BE2C (cell line): Measurements from ENCODE around the gene DRAXIN.
A peak's percentile ranks its signal among the peaks of the same experiment; 100 is the strongest.

ENCODE experiments used
- DNase-seq: peaks from one replicate; pipeline ENCODE4 v3.0.0-alpha.2; 2020
- H3K27me3 ChIP-seq: fragments of 250-450 bp; sonication (Bioruptor Pico); 2 replicates; pipeline ENCODE4 v1.5.1; 2020; ENCODE audit warnings: mild to moderate bottlenecking
- H3K36me3 ChIP-seq: fragments of 250-450 bp; sonication (Bioruptor Pico); 2 replicates; pipeline ENCODE4 v1.5.1; 2020; ENCODE audit warnings: mild to moderate bottlenecking
- H3K4me1 ChIP-seq: fragments of 250-450 bp; sonication (Bioruptor Pico); 2 replicates; pipeline ENCODE4 v1.5.1; 2020
- H3K4me3 ChIP-seq: 2 replicates; pipeline ENCODE4 v1.5.1; 2011; ENCODE audit warnings: low read depth, low read length
- H3K9me3 ChIP-seq: fragments of 250-450 bp; sonication (Bioruptor Pico); 2 replicates; pipeline ENCODE4 v1.5.1; 2020
- TF ChIP-seq, protein P1 (sequence below): IDR thresholded peaks from 2 replicates; pipeline ENCODE4 v1.5.1; 2012; ENCODE audit warnings: mild to moderate bottlenecking, low read depth, low read length

The DRAXIN gene

DNA sequence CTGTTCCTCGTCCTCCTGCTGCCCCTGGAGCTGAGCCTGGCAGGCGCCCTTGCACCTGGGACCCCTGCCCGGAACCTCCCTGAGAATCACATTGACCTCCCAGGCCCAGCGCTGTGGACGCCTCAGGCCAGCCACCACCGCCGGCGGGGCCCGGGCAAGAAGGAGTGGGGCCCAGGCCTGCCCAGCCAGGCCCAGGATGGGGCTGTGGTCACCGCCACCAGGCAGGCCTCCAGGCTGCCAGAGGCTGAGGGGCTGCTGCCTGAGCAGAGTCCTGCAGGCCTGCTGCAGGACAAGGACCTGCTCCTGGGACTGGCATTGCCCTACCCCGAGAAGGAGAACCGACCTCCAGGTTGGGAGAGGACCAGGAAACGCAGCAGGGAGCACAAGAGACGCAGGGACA, 14.8 kb downstream of the DRAXIN start:
- Histone ChIP-seq H3K9me3 (no peaks in the 10 kb centered on the region), H3K27me3 (no peaks in the 10 kb centered on the region), H3K36me3 (no peaks in the 10 kb centered on the region), H3K4me1 (peaks cover 10% of the 10 kb centered on the region), H3K4me3 (no peak overlapping the region)
- DNase-seq = no peak
- TF ChIP-seq, protein P1, sequence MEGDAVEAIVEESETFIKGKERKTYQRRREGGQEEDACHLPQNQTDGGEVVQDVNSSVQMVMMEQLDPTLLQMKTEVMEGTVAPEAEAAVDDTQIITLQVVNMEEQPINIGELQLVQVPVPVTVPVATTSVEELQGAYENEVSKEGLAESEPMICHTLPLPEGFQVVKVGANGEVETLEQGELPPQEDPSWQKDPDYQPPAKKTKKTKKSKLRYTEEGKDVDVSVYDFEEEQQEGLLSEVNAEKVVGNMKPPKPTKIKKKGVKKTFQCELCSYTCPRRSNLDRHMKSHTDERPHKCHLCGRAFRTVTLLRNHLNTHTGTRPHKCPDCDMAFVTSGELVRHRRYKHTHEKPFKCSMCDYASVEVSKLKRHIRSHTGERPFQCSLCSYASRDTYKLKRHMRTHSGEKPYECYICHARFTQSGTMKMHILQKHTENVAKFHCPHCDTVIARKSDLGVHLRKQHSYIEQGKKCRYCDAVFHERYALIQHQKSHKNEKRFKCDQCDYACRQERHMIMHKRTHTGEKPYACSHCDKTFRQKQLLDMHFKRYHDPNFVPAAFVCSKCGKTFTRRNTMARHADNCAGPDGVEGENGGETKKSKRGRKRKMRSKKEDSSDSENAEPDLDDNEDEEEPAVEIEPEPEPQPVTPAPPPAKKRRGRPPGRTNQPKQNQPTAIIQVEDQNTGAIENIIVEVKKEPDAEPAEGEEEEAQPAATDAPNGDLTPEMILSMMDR = no peak

DNA sequence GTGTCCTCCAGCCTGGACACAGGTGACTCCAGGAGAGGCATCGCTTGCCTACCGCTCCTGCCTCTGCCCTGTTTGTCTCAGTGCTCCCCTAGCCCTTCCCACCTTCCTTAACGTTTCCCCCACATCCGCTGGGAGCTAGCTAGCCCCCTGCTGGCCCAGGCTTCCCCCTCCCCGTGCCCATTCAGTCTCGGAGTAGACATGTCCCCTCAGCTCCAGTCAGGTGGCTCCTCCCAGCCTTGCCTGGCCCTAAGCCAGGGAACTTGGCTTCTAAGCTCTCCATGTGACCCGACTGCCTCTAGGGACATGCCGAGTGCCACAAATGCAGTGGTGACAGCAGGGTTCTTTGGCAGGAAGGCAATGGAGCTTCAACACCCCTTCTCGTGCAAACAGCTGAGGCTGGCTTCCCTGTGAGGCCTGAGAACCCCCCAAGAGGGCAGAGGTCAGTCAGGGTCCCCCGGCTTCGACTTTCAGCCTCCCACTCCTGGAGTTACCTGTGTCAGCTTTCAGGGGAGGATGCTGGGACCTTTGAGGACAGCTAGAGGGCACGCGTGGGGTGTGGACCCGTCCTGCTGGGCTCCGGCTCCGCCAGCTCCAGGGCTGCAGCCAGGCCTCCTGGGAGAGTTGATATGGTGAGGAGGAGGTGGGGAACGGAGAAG, 16.2 kb downstream of the DRAXIN start:
- Histone ChIP-seq H3K36me3 (no peaks in the 10 kb centered on the region), H3K4me3 (no peak overlapping the region), H3K9me3 (no peaks in the 10 kb centered on the region), H3K27me3 (no peaks in the 10 kb centered on the region), H3K4me1 (peaks cover 10% of the 10 kb centered on the region)
- peak; percentile 85 for DNase-seq
- TF ChIP-seq, protein P1 = no peak

DNA sequence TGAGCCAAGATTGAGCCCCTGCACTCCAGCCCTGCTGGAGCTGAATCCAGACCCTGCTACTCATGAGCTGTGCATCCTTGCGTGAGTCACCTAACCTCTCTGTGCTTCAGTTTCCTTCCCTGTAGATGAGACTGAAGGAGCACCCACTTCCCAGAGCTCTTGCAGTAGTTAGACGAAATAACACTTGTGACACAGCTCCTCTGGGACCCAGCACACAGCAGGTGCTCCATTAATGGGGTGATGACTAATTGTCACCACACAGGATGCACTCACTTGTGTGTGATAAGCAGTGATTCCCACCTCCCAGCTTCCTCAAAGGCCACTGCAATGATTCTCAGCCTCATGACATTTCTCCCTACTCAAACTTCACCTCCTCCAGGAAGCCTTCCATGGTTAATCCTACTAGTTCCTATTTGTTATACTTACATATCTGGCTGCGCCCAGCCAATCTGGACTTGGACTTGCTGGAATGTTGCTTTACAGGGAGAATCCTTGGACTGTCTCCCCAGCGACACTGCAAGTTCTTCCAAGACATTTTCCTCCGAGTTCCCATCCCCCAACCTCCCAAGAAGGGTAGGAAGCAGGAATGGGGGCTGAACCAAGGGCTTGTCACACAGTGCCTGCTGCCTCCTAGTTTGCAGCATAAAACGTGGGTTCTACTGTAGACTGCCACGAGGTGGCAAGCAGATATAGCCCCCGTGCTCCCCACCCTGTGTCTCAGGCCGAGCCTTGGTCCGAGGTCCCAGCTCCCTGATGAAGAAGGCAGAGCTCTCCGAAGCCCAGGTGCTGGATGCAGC, 17.2 kb downstream of the DRAXIN start:
- Histone ChIP-seq H3K27me3 (no peaks in the 10 kb centered on the region), H3K9me3 (no peaks in the 10 kb centered on the region), H3K4me1 (peaks cover 10% of the 10 kb centered on the region), H3K36me3 (no peaks in the 10 kb centered on the region), H3K4me3 (no peak overlapping the region)
- DNase-seq = no peak
- TF ChIP-seq, protein P1 = no peak

DNA sequence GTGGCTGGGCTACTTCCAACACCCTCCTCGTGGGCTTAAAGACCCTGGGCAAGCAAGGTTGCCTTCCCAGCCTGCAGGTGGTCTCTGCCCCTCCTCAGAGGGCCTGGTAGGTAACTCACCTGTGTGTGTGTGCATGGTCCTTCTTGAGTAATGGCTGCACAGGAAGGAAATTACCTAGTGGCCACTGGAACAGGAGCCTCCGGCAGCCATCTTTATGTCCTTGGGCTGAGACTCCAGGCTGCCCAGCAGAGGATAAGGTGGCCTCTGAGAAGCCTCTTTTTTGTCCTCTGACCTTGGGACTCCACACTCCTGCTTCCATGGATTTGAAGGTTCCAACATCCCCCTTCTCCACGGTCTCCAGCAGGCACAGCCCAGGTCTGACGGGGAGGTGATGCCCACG, 20.0 kb downstream of the DRAXIN start:
- peaks cover 10% of the 10 kb centered on the region for H3K4me1 ChIP-seq
- no peaks in the 10 kb centered on the region for H3K9me3 ChIP-seq
- H3K36me3 ChIP-seq = no peaks in the 10 kb centered on the region
- no peak for DNase-seq
- H3K4me3 ChIP-seq = no peak overlapping the region
- TF ChIP-seq, protein P1 = no peak
- no peaks in the 10 kb centered on the region for H3K27me3 ChIP-seq

DNA sequence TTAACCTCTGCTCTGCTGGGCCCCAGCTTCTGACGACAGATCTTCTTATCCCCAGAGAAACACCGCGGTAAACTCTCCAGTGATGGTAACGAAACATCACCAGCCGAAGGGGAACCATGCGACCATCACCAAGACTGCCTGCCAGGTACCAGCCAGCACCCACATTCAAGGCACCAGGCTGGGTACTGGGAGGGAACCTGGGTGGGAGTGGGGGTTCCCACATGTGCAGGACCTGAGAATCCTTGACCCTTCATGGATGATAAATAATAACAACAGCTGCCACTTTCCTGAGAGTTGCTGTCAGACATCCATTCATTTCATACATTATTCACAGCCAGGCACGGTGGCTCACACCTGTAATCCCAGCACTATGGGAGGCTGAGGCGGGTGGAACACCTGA, 20.8 kb downstream of the DRAXIN start:
- H3K27me3 ChIP-seq = no peaks in the 10 kb centered on the region
- peaks cover 7% of the 10 kb centered on the region; the same call in 1 of the 2 replicates for H3K4me1 ChIP-seq
- H3K36me3 ChIP-seq = no peaks in the 10 kb centered on the region
- no peak overlapping the region for H3K4me3 ChIP-seq
- H3K9me3 ChIP-seq = no peaks in the 10 kb centered on the region
- no peak for DNase-seq
- TF ChIP-seq, protein P1 = no peak

DNA sequence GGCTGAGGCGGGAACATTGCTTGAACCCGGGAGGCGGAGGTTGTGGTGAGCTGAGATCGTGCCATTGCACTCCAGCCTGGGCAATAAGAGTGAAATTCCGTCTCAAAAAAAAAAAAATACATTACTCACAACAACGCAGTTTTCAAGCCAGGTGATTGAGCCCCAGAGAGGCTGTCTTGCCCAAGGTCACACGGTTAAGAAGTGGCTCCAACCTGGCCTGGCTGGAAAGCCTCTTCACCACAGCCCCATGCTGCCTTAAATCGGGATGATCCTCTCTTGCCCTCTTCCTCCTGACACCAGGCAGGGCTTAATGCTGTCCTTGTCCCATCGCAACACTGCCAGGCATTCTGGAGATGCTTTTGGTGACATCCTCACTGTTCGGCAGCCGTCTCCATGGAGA, 21.6 kb downstream of the DRAXIN start:
- TF ChIP-seq, protein P1 = no peak

More for the DNA sequence above, 21.6 kb downstream of the DRAXIN start:
- H3K4me1 ChIP-seq = no peaks in the 10 kb centered on the region
- DNase-seq = no peak
- H3K4me3 ChIP-seq = no peak overlapping the region
- H3K9me3 ChIP-seq = no peaks in the 10 kb centered on the region
- H3K27me3 ChIP-seq = no peaks in the 10 kb centered on the region
- no peaks in the 10 kb centered on the region for H3K36me3 ChIP-seq
